HepG2 (cell line): ENCODE results near the gene KDM8. TPM values are rescaled to one million over a fixed set of nuclear protein-coding genes. Genes with fewer than 3 reads are reported as not detected.

Source experiments
- ATAC-seq: fragments of 200-7000 bp; cut with Tn5 transposase; 3 replicates; pipeline ENCODE4 v1.9.1; 2020; ENCODE audit warnings: mild to moderate bottlenecking, moderate library complexity
- BruUV-seq: library from RNA; stranded (reverse); fragments of 400-500 nt; replicated peaks from 2 replicates; lab custom pipeline; 2021; lab: Mats Ljungman, UMichigan
- CTCF ChIA-PET: fragments of 300-600 bp; formaldehyde crosslinking; extraction: SDS; loops from one replicate; lab custom pipeline; 2021; ENCODE audit warnings: low total read pairs, inconsistent platforms, low intra/inter-chr PET ratio; lab: Yijun Ruan, JAX
- POLR2A ChIA-PET: fragments of 350-600 bp; sonication (Branson Sonifier 250); formaldehyde crosslinking; loops from one replicate; lab custom pipeline; 2020; ENCODE audit warnings: antibody characterized with exemption, inconsistent platforms; lab: Yijun Ruan, JAX
- DNase-seq: peaks from one replicate; pipeline ENCODE4 v3.0.0-alpha.2; 2015; ENCODE audit warnings: low spot score
- FAIRE-seq: peaks from 3 replicates; lab custom pipeline; 2011; peaks lifted over from hg19 to GRCh38; lab: Jason Lieb, UNC
- H2AFZ ChIP-seq: one replicate; pipeline ENCODE4 v1.6.1; 2011; ENCODE audit warnings: low read length, inconsistent platforms
- H3K27ac ChIP-seq: fragments of 300-600 bp; 3 replicates; pipeline ENCODE4 v1.8.0; 2011; ENCODE audit warnings: mixed run types, mild to moderate bottlenecking, mixed read lengths, low read length, inconsistent platforms; ENCODE audit not compliant: insufficient read depth; ENCODE audit errors: extremely low read length
- H3K27me3 ChIP-seq, 2 experiments: fragments of 200-600 bp in 1 of 2; 2 replicates in 1 of 2; 3 replicates in 1 of 2; pipeline versions ENCODE4 v1.6.0 to v1.8.0; 2011; ENCODE audit warnings: low read length in 2 of 2, mild to moderate bottlenecking in 2 of 2, moderate library complexity in 2 of 2, inconsistent platforms in 1 of 2; ENCODE audit not compliant: insufficient read depth in 2 of 2, control insufficient read depth in 1 of 2
- H3K36me3 ChIP-seq, 2 experiments: fragments of 200-600 bp in 1 of 2; replicated peaks in 1 of 2; 2 replicates in 1 of 2; 3 replicates in 1 of 2; pipeline versions ENCODE4 v1.5.1 to v1.8.0; 2011; ENCODE audit warnings: low read length in 2 of 2, inconsistent platforms in 1 of 2; ENCODE audit not compliant: insufficient read depth in 2 of 2, control insufficient read depth in 1 of 2
- H3K4me1 ChIP-seq: 2 replicates; pipeline ENCODE4 v1.5.1; 2012; ENCODE audit warnings: low read length, inconsistent platforms; ENCODE audit not compliant: insufficient read depth
- H3K4me2 ChIP-seq: 2 replicates; pipeline ENCODE4 v1.6.0; 2011; ENCODE audit warnings: low read depth, low read length, inconsistent platforms
- H3K4me3 ChIP-seq, 3 experiments: fragments of 200-600 bp in 1 of 3; sonication (generic), shearing (Covaris generic) in 1 of 3; replicated peaks in 1 of 3; 2 replicates each; pipeline ENCODE4 v1.5.1; 2011 to 2016; ENCODE audit warnings: low read length in 3 of 3, inconsistent platforms in 2 of 3, low read depth in 2 of 3, mild to moderate bottlenecking in 2 of 3, control low read depth in 1 of 3, mixed read lengths in 1 of 3; ENCODE audit not compliant: insufficient read depth in 1 of 3
- H3K79me2 ChIP-seq: one replicate; pipeline ENCODE4 v1.6.1; 2011; ENCODE audit warnings: low read length, inconsistent platforms; ENCODE audit not compliant: insufficient read depth
- H3K9ac ChIP-seq: 2 replicates; pipeline ENCODE4 v1.6.0; 2011; ENCODE audit warnings: mild to moderate bottlenecking, low read depth, low read length, inconsistent platforms; ENCODE audit not compliant: insufficient read depth
- H3K9me3 ChIP-seq: 2 replicates; pipeline ENCODE4 v1.5.1; 2012; ENCODE audit warnings: mild to moderate bottlenecking, low read length
- H4K20me1 ChIP-seq: 2 replicates; pipeline ENCODE4 v1.6.0; 2011; ENCODE audit warnings: inconsistent platforms, mild to moderate bottlenecking, low read length, moderate library complexity; ENCODE audit not compliant: insufficient read depth
- FOSL2 ChIP-seq: sonication (generic); formaldehyde crosslinking; IDR thresholded peaks from 2 replicates; pipeline ENCODE4 v1.4.0; 2020; ENCODE audit warnings: missing genetic modification reagents
- NFAT5 ChIP-seq: sonication (generic); formaldehyde crosslinking; IDR thresholded peaks from 2 replicates; pipeline ENCODE4 v1.4.0; 2020; ENCODE audit warnings: missing genetic modification reagents
- NR2F1 ChIP-seq, 2 experiments: fragments of 450-650 bp in 1 of 2; formaldehyde crosslinking in 1 of 2; IDR thresholded peaks; 2 replicates each; pipeline versions ENCODE4 v1.5.0 to v1.6.1; 2016 to 2020; ENCODE audit warnings: mild to moderate bottlenecking in 1 of 2, missing compliant biosample characterization in 1 of 2, missing genetic modification reagents in 1 of 2, moderate library complexity in 1 of 2
- SP5 ChIP-seq: IDR thresholded peaks from 2 replicates; pipeline ENCODE4 v1.6.1; 2016; ENCODE audit warnings: low read depth, borderline replicate concordance
- ZNF260 ChIP-seq: sonication (generic); formaldehyde crosslinking; IDR thresholded peaks from 2 replicates; pipeline ENCODE4 v1.4.0; 2020; ENCODE audit warnings: missing genetic modification reagents, low read depth, mild to moderate bottlenecking, borderline replicate concordance
- ZNF530 ChIP-seq: sonication (generic); formaldehyde crosslinking; IDR thresholded peaks from 2 replicates; pipeline ENCODE4 v1.5.0; 2020; ENCODE audit warnings: low read depth, mild to moderate bottlenecking, missing genetic modification reagents
- ZNF576 ChIP-seq: sonication (generic); formaldehyde crosslinking; IDR thresholded peaks from 2 replicates; pipeline ENCODE4 v1.4.0; 2020; ENCODE audit warnings: mild to moderate bottlenecking, missing genetic modification reagents
- ZNF644 ChIP-seq: IDR thresholded peaks from 2 replicates; pipeline ENCODE4 v1.6.1; 2016; ENCODE audit warnings: low read depth
- ZNF7 ChIP-seq: IDR thresholded peaks from 2 replicates; pipeline ENCODE4 v1.6.1; 2016; ENCODE audit warnings: missing biosample characterization, missing genetic modification reagents
- WGBS: methylation state at CpG from one replicate; pipeline ENCODE4 v1.1.6; 2017; ENCODE audit warnings: low lambda C conversion rate; 5-methylcytosine and 5-hydroxymethylcytosine counted together
- in situ Hi-C: cut with HindIII; loops from 2 replicates; pipeline ENCODE4 v1.10.0; 2017; ENCODE audit warnings: low pct_unique_long_range_greater_than_20kb; ENCODE audit not compliant: extremely low pct_ligation_motif_present
- intact Hi-C: fragments of 100-400 bp; cut with micrococcal nuclease; formaldehyde crosslinking; loops from one replicate; pipeline ENCODE4 v1.10.0; 2022; ENCODE audit not compliant: unreplicated experiment
- polyA plus RNA-seq, 8 experiments: library from polyadenylated mRNA; depleted of rRNA in 3 of 8; stranded (reverse) in 7 of 8; unstranded in 1 of 8; fragments of >200 nt; fragmentation: Illumina TruSeq in 4 of 8; extraction: Trizol in 4 of 8; gene quantifications; 2 replicates each; pipeline versions ENCODE4 v1.2.1 to v1.2.3, GENCODE V29; 2011 to 2016; ENCODE audit warnings: low read depth in 4 of 8, missing spikeins in 1 of 8, mixed read lengths in 1 of 8; ENCODE audit not compliant: insufficient read depth in 1 of 8
- total RNA-seq, 5 experiments: library from RNA; depleted of rRNA; stranded (reverse); fragments of >200 nt; fragmentation: Illumina TruSeq; extraction: Trizol; gene quantifications; 2 replicates each; pipeline ENCODE4 v1.2.3, GENCODE V29; 2016; ENCODE audit warnings: low read depth in 1 of 5

The KDM8 gene
- total and polyA plus RNA-seq, 2 of the 13 experiments (the other 11 are each of a cell fraction or from before 2014, with no cell fraction given) = 3.3 to 8.6 TPM

DNA sequence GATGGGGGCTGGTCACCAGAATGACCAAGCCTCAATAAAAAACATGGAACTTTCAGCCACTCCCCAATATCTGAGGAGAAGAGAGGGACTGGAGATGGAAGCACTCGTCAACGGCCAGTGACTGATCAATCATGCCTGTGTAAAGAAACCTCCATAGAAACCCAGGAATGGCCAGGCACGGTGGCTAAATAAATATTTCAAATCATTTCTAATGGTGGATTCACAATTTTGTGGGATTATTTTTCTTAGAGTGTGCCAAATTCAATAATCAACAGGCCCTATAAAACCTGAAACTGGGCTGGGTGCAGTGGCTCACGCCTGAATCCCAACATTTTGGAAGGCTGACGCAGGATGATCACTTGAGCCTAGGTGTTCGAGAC is 48.9 kb downstream of the KDM8 start (continued):
- no peak for TF ChIP-seq NFAT5 (CRISPR knock-in tag)
- TF ChIP-seq ZNF7 (CRISPR knock-in tag) = no peak
- no peak for TF ChIP-seq NR2F1 (CRISPR knock-in tag; IDR thresholded peaks at IDR 0.05)
- TF ChIP-seq ZNF576 (CRISPR knock-in tag) = no peak
- no peak for TF ChIP-seq ZNF644 (CRISPR knock-in tag)
- TF ChIP-seq ZNF530 (CRISPR knock-in tag) = no peak

GRCh38 chr16:27253526-27253930 is 50.2 kb downstream of the KDM8 start:
- Histone ChIP-seq H3K4me1 (peaks cover 14% of the 10 kb centered on the region), H3K79me2 (no peaks in the 10 kb centered on the region), H3K9me3 (no peaks in the 10 kb centered on the region), H3K9ac (no peak overlapping the region), H2AFZ (no peak overlapping the region), H3K27ac (no peak overlapping the region), H3K36me3 (peaks cover 6 to 16% of the 10 kb centered on the region in 2 experiments; a peak in 4 of 5 replicates), H3K4me3 (no peak overlapping the region), H4K20me1 (no peaks in the 10 kb centered on the region), H3K27me3 (no peaks in the 10 kb centered on the region), H3K4me2 (no peak overlapping the region)
- ChIA-PET POLR2A (no interaction called here), CTCF (no interaction called here)
- no TSS peak for BruUV-seq
- DNase-seq (no peak), FAIRE-seq (no peak), ATAC-seq (no peak)
- 97% methylated on average over 6 of the region's 6 CpGs for WGBS
- intact Hi-C loops (no loop called here), in situ Hi-C loops (no loop called here)
- TF ChIP-seq SP5 = no peak
- 0 out of 2 replicates have a peak, but pooled peaks have one; percentile 18 for TF ChIP-seq FOSL2 (CRISPR knock-in tag)
- no peak for TF ChIP-seq ZNF260 (CRISPR knock-in tag)
